ENCODE data around the gene ATG7. TPM values are rescaled to one million over a fixed set of nuclear protein-coding genes. Genes with fewer than 3 reads are reported as not detected.

The ATG7 gene
- total RNA-seq, 4 donors from 2014 or later: 20.6 to 50.4 (median 39.9) TPM

GRCh38 chr3:11389386-11390268 lies 117.4 kb downstream of the ATG7 start:
- H3K27ac ChIP-seq (replicated peaks in 1 of 4): no peak overlapping the region
- DNase-seq (ENCODE audit: extremely low spot score): no peak
- no peaks in the 10 kb centered on the region for H3K27me3 ChIP-seq
- H3K4me1 ChIP-seq: peaks cover 38 to 47% (median 40%) of the 10 kb centered on the region in 4 donors
- TF ChIP-seq CTCF (IDR thresholded peaks at IDR 0.05) (no peak), POLR2A (IDR thresholded peaks at IDR 0.05; ENCODE audit: low read depth) (no peak), EP300 (IDR thresholded peaks at IDR 0.05) (no peak), POLR2AphosphoS5 (IDR thresholded peaks at IDR 0.05) (no peak)
- peaks cover 0 to 3% (median 0%) of the 10 kb centered on the region in 4 donors for H3K36me3 ChIP-seq
- WGBS: 93% methylated on average over 10 of the region's 10 CpGs
- intact Hi-C loops (cut with DNase I): loop anchor here (10.0 kb wide), 1 partner anchor 145 kb away; no protein-coding TSS in a partner anchor
- no peaks in the 10 kb centered on the region for H3K9me3 ChIP-seq
- H3K4me3 ChIP-seq: no peak overlapping the region

- Histone ChIP-seq H3K27me3 (no peaks in the 10 kb centered on the region), H3K4me1 (peaks cover 35 to 41% (median 38%) of the 10 kb centered on the region in 4 donors), H3K9me3 (no peaks in the 10 kb centered on the region), H3K4me3 (no peak overlapping the region), H3K36me3 (peaks cover 0 to 3% (median 0%) of the 10 kb centered on the region in 4 donors), H3K27ac (replicated peaks in 1 of 4) (no peak overlapping the region)
- intact Hi-C loops (cut with DNase I): no loop called here
- DNase-seq (ENCODE audit: extremely low spot score): no peak
- no peak for TF ChIP-seq EP300 (IDR thresholded peaks at IDR 0.05)
- no peak for TF ChIP-seq POLR2AphosphoS5 (IDR thresholded peaks at IDR 0.05)
- TF ChIP-seq CTCF (IDR thresholded peaks at IDR 0.05): no peak
- no peak for TF ChIP-seq POLR2A (IDR thresholded peaks at IDR 0.05; ENCODE audit: low read depth)
- whole genome bisulfite sequencing: 74% methylated on average over 5 of the region's 5 CpGs
These were observed 118.4 kb downstream of the ATG7 start for GRCh38 chr3:11390411-11391131.

GRCh38 chr3:11391174-11391879 lies 119.1 kb downstream of the ATG7 start:
- DNase-seq (ENCODE audit: extremely low spot score): no peak
- Histone ChIP-seq H3K36me3 (peaks cover 0 to 3% (median 0%) of the 10 kb centered on the region in 4 donors), H3K4me3 (no peak overlapping the region), H3K4me1 (peaks cover 28 to 36% (median 31%) of the 10 kb centered on the region in 4 donors), H3K27me3 (no peaks in the 10 kb centered on the region), H3K9me3 (no peaks in the 10 kb centered on the region), H3K27ac (replicated peaks in 1 of 4) (no peak overlapping the region)
- intact Hi-C loops (cut with DNase I): no loop called here
- TF ChIP-seq POLR2A (IDR thresholded peaks at IDR 0.05; ENCODE audit: low read depth) (no peak), POLR2AphosphoS5 (IDR thresholded peaks at IDR 0.05) (no peak), EP300 (IDR thresholded peaks at IDR 0.05) (no peak), CTCF (IDR thresholded peaks at IDR 0.05) (no peak)
- WGBS: 79% methylated on average over 6 of the region's 6 CpGs

- TF ChIP-seq POLR2AphosphoS5 (IDR thresholded peaks at IDR 0.05) (no peak), EP300 (IDR thresholded peaks at IDR 0.05) (no peak)
- Histone ChIP-seq H3K4me3 (no peak overlapping the region), H3K27me3 (no peaks in the 10 kb centered on the region), H3K4me1 (peaks cover 19 to 28% (median 22%) of the 10 kb centered on the region in 4 donors), H3K9me3 (no peaks in the 10 kb centered on the region), H3K36me3 (peaks cover 0 to 3% (median 0%) of the 10 kb centered on the region in 4 donors), H3K27ac (replicated peaks in 1 of 4) (no peak overlapping the region)
- WGBS: 52% methylated on average over 3 of the region's 3 CpGs
- DNase-seq (ENCODE audit: extremely low spot score): no peak
- intact Hi-C loops (cut with DNase I): no loop called here
These were observed 120.0 kb downstream of the ATG7 start for GRCh38 chr3:11392014-11392859.
